Stimulated activated CD4-positive, alpha-beta T cell treated with anti-CD3 and anti-CD28 coated beads, Interleukin-1b, Interleukin-23, amount 100 ng/mL, for 48 hours (primary cell): ENCODE measurements around the gene ANKRD6.
"Not testable (repeated sequence)": the region's sequence is repeated elsewhere in the genome, so short reads cannot be mapped to it uniquely, and the experiment has no call there.

Experiments
- DNase-seq: peaks from one replicate; pipeline ENCODE4 v3.0.0-alpha.2; 2020

Gene ANKRD6

GRCh38 chr6:89611666-89612065 is 178.7 kb downstream of the ANKRD6 start:
- DNase-seq: no peak

GRCh38 chr6:89612121-89612520 is 179.2 kb downstream of the ANKRD6 start:
- no peak for DNase-seq

- DNase-seq: no peak
Observed at GRCh38 chr6:89613790-89614189, 180.8 kb downstream of the ANKRD6 start.

DNA sequence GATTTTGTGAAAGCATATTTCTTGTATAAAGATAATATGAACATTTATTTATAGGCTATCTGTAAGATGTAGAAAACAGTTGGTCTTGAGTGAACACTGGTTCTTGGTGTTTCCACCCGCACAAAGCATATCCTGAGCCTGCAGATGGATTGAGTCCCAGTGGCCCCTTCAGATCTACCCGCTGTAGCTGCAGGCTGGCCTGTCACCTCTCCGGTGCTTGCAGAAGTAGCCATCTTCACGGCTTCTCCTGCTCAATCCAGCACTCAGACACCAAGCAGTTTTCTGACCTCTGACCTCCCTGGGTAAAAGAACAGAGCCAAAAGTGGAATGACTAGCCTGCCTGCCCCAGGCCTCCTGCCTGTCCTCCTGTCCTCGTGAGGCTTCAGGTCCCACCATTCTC is 182.9 kb downstream of the ANKRD6 start:
- no peak for DNase-seq

DNA sequence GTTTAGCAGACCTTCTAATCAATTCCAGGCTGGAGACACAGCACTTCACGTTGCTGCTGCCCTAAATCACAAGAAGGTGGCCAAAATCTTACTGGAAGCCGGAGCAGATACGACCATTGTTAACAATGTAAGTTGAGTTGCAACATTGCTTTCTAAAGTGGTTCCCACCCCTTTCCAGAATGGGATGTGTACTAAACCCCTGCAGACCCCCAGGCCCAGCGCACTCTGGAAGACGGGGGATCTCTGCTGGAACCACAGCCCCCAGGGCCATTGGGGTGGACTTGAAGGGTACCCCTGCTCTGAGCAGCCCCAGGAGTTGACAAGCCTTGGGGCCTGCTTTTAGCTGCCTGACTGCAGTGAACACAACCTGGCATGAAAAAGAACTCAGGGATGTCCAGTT is 183.6 kb downstream of the ANKRD6 start:
- no peak for DNase-seq

- no peak for DNase-seq
Observed at GRCh38 chr6:89618026-89618425, 185.1 kb downstream of the ANKRD6 start.

- no peak for DNase-seq
Observed at GRCh38 chr6:89619567-89619966, 186.6 kb downstream of the ANKRD6 start.

- no peak for DNase-seq
Observed at GRCh38 chr6:89623749-89624148, 190.8 kb downstream of the ANKRD6 start.

- DNase-seq: no peak
Observed at GRCh38 chr6:89630488-89630887, 197.5 kb downstream of the ANKRD6 start.

DNA sequence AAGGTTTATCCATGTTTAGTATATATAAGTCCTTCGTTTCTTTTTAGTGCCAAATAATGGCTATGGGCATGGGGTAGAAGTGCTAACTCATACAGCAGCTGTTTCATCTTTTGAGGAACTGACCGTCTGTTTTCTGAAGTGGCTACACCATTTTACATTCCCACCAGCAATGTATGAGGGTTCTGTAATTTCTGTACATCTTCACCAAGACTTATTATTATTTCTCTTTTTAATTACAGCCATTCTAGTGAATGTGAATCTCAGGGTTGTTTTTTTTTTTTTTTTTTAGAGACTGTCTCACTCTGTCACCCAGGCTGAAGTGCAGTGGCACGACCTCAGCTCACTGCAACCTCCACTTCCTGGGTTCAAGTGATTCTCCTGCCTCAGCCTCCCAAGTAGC is 203.5 kb downstream of the ANKRD6 start:
- DNase-seq: not testable (repeated sequence)

GRCh38 chr6:89637960-89638319 is 205.0 kb downstream of the ANKRD6 start:
- no peak for DNase-seq

GRCh38 chr6:89638320-89639195 is 205.6 kb downstream of the ANKRD6 start, which contains the start of gene LYRM2:
LYRM2 (minus strand) TSS chr6:89638747; CDS start chr6:89638716, 31 bp downstream.
- DNase-seq: peak; percentile 93

DNA sequence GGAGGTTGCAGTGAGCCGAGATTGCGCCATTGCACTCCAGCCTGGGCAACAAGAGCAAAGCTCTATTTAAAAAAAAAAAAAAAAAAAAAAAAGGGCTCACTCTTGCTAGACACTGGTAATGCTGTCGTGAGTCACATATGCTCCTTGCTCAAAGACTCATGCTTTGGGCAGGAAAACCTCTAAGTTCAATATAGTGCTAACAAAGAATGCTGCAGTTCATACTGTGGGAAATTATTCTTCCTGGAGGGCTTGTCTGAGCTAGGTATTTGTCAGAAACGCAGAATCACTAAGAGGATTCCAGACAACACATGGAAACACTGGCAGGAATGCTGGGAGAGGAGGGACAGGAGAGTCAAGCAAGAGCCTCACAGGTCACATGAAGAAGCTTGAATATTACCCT is 207.9 kb downstream of the ANKRD6 start:
- DNase-seq: no peak

- DNase-seq: not testable (repeated sequence)
Observed at GRCh38 chr6:89641581-89641980, 208.6 kb downstream of the ANKRD6 start.

GRCh38 chr6:89642956-89643355 is 210.0 kb downstream of the ANKRD6 start:
- DNase-seq: no peak

DNA sequence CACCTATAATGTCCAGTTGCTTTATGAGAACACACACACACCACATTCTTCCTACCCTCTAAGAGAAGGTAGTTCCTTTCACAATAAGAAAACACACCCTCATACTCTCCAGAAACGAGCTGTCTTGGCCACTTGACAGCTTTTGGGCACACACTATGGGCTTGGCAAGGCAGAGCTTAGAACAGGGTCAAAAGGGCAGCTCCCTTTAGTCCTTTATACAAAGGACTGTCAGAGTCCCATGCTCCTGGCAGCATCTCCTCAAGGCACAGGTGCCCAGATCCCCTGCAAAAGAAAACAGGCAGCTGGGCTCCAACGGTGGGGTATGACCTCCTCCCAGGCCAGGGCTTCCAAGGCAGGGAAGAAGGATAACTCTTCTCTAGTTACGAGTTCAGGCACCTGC is 210.5 kb downstream of the ANKRD6 start:
- DNase-seq: no peak

DNA sequence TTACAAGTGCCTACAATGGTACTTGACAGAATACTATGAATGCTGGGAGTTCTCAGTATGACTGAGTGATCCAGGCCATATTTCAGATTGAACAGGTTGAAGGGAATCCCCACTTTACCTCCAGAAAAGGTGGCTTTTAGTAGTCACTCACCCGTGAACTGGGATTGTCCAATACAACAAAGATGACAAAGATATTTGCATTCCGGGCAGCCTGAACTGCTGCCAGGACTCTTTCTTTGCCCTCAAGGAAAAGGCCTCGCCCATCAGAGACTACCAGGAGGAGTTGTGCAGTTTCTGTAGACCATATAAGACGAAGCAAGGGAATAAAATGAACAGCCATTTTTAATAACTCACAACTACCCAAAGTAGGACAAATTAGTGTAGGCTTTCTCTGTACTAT is 211.9 kb downstream of the ANKRD6 start:
- DNase-seq: no peak

- no peak for DNase-seq
Observed at GRCh38 chr6:89649682-89650081, 216.7 kb downstream of the ANKRD6 start.

- no peak for DNase-seq
Observed at GRCh38 chr6:89650579-89650978, 217.6 kb downstream of the ANKRD6 start.

GRCh38 chr6:89655122-89655521 is 222.2 kb downstream of the ANKRD6 start:
- no peak for DNase-seq

DNA sequence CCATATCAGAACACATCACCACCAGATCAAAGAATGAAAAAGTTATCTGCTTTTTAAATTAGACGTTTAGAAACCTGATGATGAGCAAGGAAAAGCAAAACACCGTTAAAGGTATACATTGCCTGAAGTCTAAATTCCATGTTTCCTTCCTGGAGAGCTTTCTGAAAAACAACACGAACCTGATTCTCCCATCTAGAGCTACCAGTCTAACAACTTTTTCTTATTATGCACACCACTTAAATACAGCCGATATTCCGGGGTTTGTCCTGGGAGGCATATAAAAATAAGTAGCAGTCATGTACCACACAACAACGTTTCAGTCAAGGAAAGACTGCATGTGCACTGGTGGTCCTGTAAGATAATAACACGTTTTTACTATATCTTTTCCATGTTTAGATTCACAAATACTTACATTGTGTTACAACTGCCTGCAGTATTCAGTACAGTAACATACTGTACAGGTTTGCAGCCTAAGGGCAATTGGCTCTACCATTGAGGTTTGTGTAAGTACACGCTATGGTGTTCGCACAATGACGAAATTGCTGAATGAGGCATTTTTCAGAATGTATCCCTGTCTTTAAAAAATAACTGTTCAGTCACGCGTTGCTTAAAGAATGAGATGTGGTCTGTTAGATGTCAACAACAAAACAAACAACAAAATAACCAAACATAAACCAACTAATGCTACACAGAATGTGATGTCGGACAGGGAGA is 224.7 kb downstream of the ANKRD6 start:
- DNase-seq: no peak

GRCh38 chr6:89660981-89661380 is 228.0 kb downstream of the ANKRD6 start:
- DNase-seq: no peak

GRCh38 chr6:89661559-89661958 is 228.6 kb downstream of the ANKRD6 start:
- no peak for DNase-seq

DNA sequence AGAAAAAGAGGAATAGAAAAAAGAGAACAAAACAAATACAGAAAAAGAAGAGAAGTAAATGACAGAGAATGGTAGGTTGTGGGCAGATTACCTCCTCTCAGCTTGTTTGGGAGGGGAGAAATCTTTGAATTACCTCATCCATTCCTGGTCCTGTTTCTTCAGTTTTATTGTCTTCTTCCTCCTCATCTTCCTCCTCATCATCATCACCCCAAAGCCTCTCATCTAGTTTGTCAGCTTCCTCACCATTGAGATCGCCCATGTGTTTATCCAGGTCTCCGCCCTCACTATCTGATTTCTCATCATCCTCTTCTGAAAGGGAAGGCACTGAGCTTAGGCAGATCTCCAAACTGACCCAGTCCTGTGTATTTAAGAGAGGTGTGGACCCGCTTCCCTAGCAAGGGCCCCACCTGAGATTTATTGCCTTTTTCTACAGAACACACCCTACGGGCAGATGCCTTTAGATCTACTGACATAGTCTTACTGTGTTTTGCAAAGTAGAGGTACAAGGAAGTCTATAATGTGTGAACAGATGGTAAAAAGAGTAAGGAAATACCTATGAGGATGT is 229.8 kb downstream of the ANKRD6 start:
- DNase-seq: no peak
